SK-N-SH (cell line): Measurements from ENCODE around the gene OPHN1. TPM values are rescaled to one million over a fixed set of nuclear protein-coding genes. Genes with fewer than 3 reads are reported as not detected.

Experiments used
- CTCF ChIA-PET: fragments of 300-600, 350-600 bp; formaldehyde crosslinking; extraction: SDS; loops from one replicate; lab custom pipeline; 2021; lab: Yijun Ruan, JAX
- POLR2A ChIA-PET: fragments of 350-600 bp; sonication (Branson Sonifier 250); formaldehyde crosslinking; extraction: SDS; loops from one replicate; lab custom pipeline; 2020; ENCODE audit warnings: antibody characterized with exemption, inconsistent platforms; lab: Yijun Ruan, JAX
- DNase-seq: peaks from one replicate; pipeline ENCODE4 v3.0.0; 2012
- H2AFZ ChIP-seq: fragments of 200-600 bp; sonication (generic); 2 replicates; pipeline ENCODE4 v1.8.1; 2016; ENCODE audit warnings: antibody characterized with exemption, mild to moderate bottlenecking, low read depth
- H3F3A ChIP-seq: fragments of 200-600 bp; sonication (generic); replicated peaks from 2 replicates; pipeline ENCODE3; 2016; ENCODE audit warnings: antibody characterized with exemption, mild to moderate bottlenecking; ENCODE audit not compliant: insufficient read depth
- H3K27ac ChIP-seq, 2 experiments: fragments of 200-500 bp in 1 of 2; fragments of 200-600 bp in 1 of 2; sonication (Bioruptor generic) in 1 of 2; sonication (generic), shearing (Covaris generic) in 1 of 2; 2 replicates each; pipeline versions ENCODE4 v1.5.1 to v1.6.1; 2014 to 2016; ENCODE audit warnings: low read depth in 2 of 2, inconsistent platforms in 1 of 2, low read length in 1 of 2, mild to moderate bottlenecking in 1 of 2, mixed read lengths in 1 of 2
- H3K27me3 ChIP-seq: fragments of 200-600 bp; sonication (generic), shearing (Covaris generic); 2 replicates; pipeline ENCODE4 v1.6.1; 2016; ENCODE audit warnings: mixed run types; ENCODE audit not compliant: insufficient read depth
- H3K36me3 ChIP-seq, 2 experiments: fragments of 200-500 bp in 1 of 2; fragments of 200-600 bp in 1 of 2; sonication (Bioruptor generic) in 1 of 2; sonication (generic) in 1 of 2; replicated peaks in 1 of 2; 2 replicates each; pipeline versions ENCODE3 to v1.5.1; 2014 to 2016; ENCODE audit warnings: low read length in 1 of 2, mild to moderate bottlenecking in 1 of 2; ENCODE audit not compliant: insufficient read depth in 2 of 2, control insufficient read depth in 1 of 2
- H3K4me1 ChIP-seq, 2 experiments: fragments of 200-500 bp in 1 of 2; fragments of 200-600 bp in 1 of 2; sonication (Bioruptor generic) in 1 of 2; sonication (generic), shearing (Covaris generic) in 1 of 2; 2 replicates each; pipeline versions ENCODE4 v1.5.1 to v1.6.1; 2014 to 2016; ENCODE audit warnings: low read depth in 1 of 2, low read length in 1 of 2, mixed run types in 1 of 2; ENCODE audit not compliant: insufficient read depth in 2 of 2, control insufficient read depth in 1 of 2
- H3K4me2 ChIP-seq: fragments of 200-600 bp; sonication (generic), shearing (Covaris generic); 2 replicates; pipeline ENCODE4 v1.6.1; 2017; ENCODE audit warnings: mixed run types
- H3K4me3 ChIP-seq, 2 experiments: fragments of 200-500 bp in 1 of 2; fragments of 200-600 bp in 1 of 2; sonication (Bioruptor generic) in 1 of 2; sonication (generic), shearing (Covaris generic) in 1 of 2; 2 replicates each; pipeline versions ENCODE4 v1.5.1 to v1.8.1; 2014 to 2016; ENCODE audit warnings: low read depth in 2 of 2, inconsistent platforms in 1 of 2, low read length in 1 of 2, mild to moderate bottlenecking in 1 of 2, mixed read lengths in 1 of 2, moderate library complexity in 1 of 2
- H3K79me2 ChIP-seq: fragments of 200-600 bp; sonication (generic); 2 replicates; pipeline ENCODE4 v1.8.1; 2017; ENCODE audit warnings: mild to moderate bottlenecking; ENCODE audit not compliant: insufficient read depth
- H3K9ac ChIP-seq: fragments of 200-600 bp; sonication (generic); 2 replicates; pipeline ENCODE4 v1.6.1; 2017; ENCODE audit warnings: mixed run types
- H3K9me2 ChIP-seq: fragments of 200-600 bp; sonication (generic); 2 replicates; pipeline ENCODE4 v1.6.1; 2017; ENCODE audit warnings: mixed run types
- H3K9me3 ChIP-seq: fragments of 200-600 bp; sonication (generic); 2 replicates; pipeline ENCODE4 v1.6.1; 2017; ENCODE audit warnings: mixed run types, mild to moderate bottlenecking, moderate library complexity
- H4K20me1 ChIP-seq: fragments of 200-600 bp; sonication (generic); 2 replicates; pipeline ENCODE4 v1.6.1; 2017; ENCODE audit warnings: mild to moderate bottlenecking, mixed run types; ENCODE audit not compliant: insufficient read depth
- ELF1 ChIP-seq: IDR thresholded peaks from 2 replicates; pipeline ENCODE4 v1.4.0; 2012
- EP300 ChIP-seq, 2 experiments: IDR thresholded peaks; 2 replicates each; pipeline versions ENCODE4 v1.4.0 to v1.6.1; 2012; ENCODE audit warnings: borderline replicate concordance in 1 of 2, low read depth in 1 of 2, low read length in 1 of 2
- FOSL2 ChIP-seq: IDR thresholded peaks from 2 replicates; pipeline ENCODE4 v1.4.0; 2012; ENCODE audit warnings: low read depth, mild to moderate bottlenecking, moderate library complexity, borderline replicate concordance
- GABPA ChIP-seq: IDR thresholded peaks from 2 replicates; pipeline ENCODE4 v1.4.0; 2012; ENCODE audit warnings: low read depth, mild to moderate bottlenecking
- NFIC ChIP-seq: IDR thresholded peaks from 2 replicates; pipeline ENCODE4 v1.4.0; 2012; ENCODE audit warnings: borderline replicate concordance
- RAD21 ChIP-seq: IDR thresholded peaks from 2 replicates; pipeline ENCODE4 v1.6.1; 2012; ENCODE audit warnings: mild to moderate bottlenecking, low read length
- RFX5 ChIP-seq: IDR thresholded peaks from 2 replicates; pipeline ENCODE4 v1.6.1; 2012; ENCODE audit warnings: mild to moderate bottlenecking, improper control_type of control experiment, low read length
- SIN3A ChIP-seq: IDR thresholded peaks from 2 replicates; pipeline ENCODE4 v1.6.1; 2012; ENCODE audit warnings: low read depth, mild to moderate bottlenecking, low read length, moderate library complexity, borderline replicate concordance
- TCF12 ChIP-seq: IDR thresholded peaks from 2 replicates; pipeline ENCODE4 v1.4.0; 2012
- TEAD4 ChIP-seq: IDR thresholded peaks from 2 replicates; pipeline ENCODE4 v1.4.0; 2012; ENCODE audit warnings: mild to moderate bottlenecking, borderline replicate concordance; ENCODE audit not compliant: insufficient read depth
- YY1 ChIP-seq: IDR thresholded peaks from 2 replicates; pipeline ENCODE4 v1.4.0; 2012; ENCODE audit warnings: low read depth, mild to moderate bottlenecking
- WGBS: methylation state at CpG from one replicate; pipeline ENCODE4 v1.1.6; 2017; ENCODE audit warnings: low lambda C conversion rate; 5-methylcytosine and 5-hydroxymethylcytosine counted together
- polyA plus RNA-seq, 3 experiments: library from polyadenylated mRNA; depleted of rRNA; stranded (reverse); fragments of >200 nt; gene quantifications; 2 replicates each; pipeline ENCODE4 v1.2.3, GENCODE V29; 2012
- TF ChIP-seq, protein P1 (sequence below): IDR thresholded peaks from 2 replicates; pipeline ENCODE4; 2012
- TF ChIP-seq, protein P2 (sequence below): fragments of 150-350 bp; IDR thresholded peaks from 2 replicates; pipeline ENCODE4 v1.6.1; 2017; ENCODE audit warnings: antibody characterized with exemption, low read length, low read depth, borderline replicate concordance
- TF ChIP-seq, protein P3 (sequence below): IDR thresholded peaks from 2 replicates; pipeline ENCODE4 v1.4.0; 2012; ENCODE audit warnings: low read depth, borderline replicate concordance
- TF ChIP-seq, protein P4 (sequence below): fragments of 200-600 bp; sonication (generic); IDR thresholded peaks from 2 replicates; pipeline ENCODE4 v1.6.1; 2017; ENCODE audit warnings: antibody characterized with exemption, mild to moderate bottlenecking, moderate library complexity

Gene OPHN1
- polyA plus RNA-seq, 1 of the 3 experiments (the other 2 are of a cell fraction) = 1.7 TPM

DNA sequence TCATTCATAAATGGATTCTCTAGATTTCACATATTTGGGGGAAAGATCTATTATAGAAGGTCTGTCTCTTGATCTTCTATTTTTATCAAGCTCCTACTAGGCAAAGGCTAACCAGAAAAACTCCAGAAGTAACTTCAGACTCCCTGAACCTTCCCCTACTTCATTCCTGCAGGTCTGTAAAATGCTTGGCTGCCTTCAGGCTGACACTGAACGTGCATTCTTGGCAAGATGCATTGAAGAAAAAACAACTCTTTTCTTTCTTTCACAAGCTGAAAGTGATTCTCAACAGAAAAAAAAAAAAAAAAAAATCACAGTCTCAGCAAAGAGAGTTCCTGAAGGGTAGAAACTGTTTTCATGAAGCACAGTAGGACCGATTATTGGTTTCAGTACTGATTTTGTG is 12.7 kb downstream of the OPHN1 start:
- ChIA-PET CTCF (interaction anchor here (1.6 kb wide), 1 partner anchor 12 kb away, joined by 5 read pairs; the partner anchor contains the start of gene OPHN1), POLR2A (no interaction called here)
- Histone ChIP-seq H3K9me2 (no peaks in the 10 kb centered on the region), H3K4me3 (no peak overlapping the region), H3K9me3 (no peaks in the 10 kb centered on the region), H3K4me1 (peaks cover 0 to 4% of the 10 kb centered on the region in 2 experiments; a peak in 1 of 4 replicates), H3K27ac (no peak overlapping the region), H3K4me2 (no peak overlapping the region), H3K27me3 (no peaks in the 10 kb centered on the region; the same call in 1 of the 2 replicates), H3F3A (no peaks in the 10 kb centered on the region), H3K79me2 (no peaks in the 10 kb centered on the region), H3K36me3 (no peaks in the 10 kb centered on the region), H3K9ac (no peak overlapping the region), H4K20me1 (0 out of 2 replicates have a peak, but pooled peaks cover 3% of the 10 kb centered on the region), H2AFZ (no peak overlapping the region)
- WGBS = 45% methylated on average over 2 of the region's 2 CpGs
- TF ChIP-seq SIN3A (no peak), EP300 (IDR thresholded peaks at IDR 0.05; ENCODE audit: borderline replicate concordance in 1 of 2, low read depth in 1 of 2, low read length in 1 of 2) (no peak), RFX5 (no peak), YY1 (no peak), TCF12 (no peak), NFIC (no peak), RAD21 (no peak), GABPA (no peak), ELF1 (no peak), TEAD4 (no peak), FOSL2 (no peak)
- TF ChIP-seq, protein P1, sequence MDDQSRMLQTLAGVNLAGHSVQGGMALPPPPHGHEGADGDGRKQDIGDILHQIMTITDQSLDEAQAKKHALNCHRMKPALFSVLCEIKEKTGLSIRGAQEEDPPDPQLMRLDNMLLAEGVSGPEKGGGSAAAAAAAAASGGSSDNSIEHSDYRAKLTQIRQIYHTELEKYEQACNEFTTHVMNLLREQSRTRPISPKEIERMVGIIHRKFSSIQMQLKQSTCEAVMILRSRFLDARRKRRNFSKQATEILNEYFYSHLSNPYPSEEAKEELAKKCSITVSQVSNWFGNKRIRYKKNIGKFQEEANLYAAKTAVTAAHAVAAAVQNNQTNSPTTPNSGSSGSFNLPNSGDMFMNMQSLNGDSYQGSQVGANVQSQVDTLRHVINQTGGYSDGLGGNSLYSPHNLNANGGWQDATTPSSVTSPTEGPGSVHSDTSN = no peak
- TF ChIP-seq, protein P2, sequence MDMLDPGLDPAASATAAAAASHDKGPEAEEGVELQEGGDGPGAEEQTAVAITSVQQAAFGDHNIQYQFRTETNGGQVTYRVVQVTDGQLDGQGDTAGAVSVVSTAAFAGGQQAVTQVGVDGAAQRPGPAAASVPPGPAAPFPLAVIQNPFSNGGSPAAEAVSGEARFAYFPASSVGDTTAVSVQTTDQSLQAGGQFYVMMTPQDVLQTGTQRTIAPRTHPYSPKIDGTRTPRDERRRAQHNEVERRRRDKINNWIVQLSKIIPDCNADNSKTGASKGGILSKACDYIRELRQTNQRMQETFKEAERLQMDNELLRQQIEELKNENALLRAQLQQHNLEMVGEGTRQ = no peak
- TF ChIP-seq, protein P3, sequence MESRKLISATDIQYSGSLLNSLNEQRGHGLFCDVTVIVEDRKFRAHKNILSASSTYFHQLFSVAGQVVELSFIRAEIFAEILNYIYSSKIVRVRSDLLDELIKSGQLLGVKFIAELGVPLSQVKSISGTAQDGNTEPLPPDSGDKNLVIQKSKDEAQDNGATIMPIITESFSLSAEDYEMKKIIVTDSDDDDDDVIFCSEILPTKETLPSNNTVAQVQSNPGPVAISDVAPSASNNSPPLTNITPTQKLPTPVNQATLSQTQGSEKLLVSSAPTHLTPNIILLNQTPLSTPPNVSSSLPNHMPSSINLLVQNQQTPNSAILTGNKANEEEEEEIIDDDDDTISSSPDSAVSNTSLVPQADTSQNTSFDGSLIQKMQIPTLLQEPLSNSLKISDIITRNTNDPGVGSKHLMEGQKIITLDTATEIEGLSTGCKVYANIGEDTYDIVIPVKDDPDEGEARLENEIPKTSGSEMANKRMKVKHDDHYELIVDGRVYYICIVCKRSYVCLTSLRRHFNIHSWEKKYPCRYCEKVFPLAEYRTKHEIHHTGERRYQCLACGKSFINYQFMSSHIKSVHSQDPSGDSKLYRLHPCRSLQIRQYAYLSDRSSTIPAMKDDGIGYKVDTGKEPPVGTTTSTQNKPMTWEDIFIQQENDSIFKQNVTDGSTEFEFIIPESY = no peak
- TF ChIP-seq, protein P4, sequence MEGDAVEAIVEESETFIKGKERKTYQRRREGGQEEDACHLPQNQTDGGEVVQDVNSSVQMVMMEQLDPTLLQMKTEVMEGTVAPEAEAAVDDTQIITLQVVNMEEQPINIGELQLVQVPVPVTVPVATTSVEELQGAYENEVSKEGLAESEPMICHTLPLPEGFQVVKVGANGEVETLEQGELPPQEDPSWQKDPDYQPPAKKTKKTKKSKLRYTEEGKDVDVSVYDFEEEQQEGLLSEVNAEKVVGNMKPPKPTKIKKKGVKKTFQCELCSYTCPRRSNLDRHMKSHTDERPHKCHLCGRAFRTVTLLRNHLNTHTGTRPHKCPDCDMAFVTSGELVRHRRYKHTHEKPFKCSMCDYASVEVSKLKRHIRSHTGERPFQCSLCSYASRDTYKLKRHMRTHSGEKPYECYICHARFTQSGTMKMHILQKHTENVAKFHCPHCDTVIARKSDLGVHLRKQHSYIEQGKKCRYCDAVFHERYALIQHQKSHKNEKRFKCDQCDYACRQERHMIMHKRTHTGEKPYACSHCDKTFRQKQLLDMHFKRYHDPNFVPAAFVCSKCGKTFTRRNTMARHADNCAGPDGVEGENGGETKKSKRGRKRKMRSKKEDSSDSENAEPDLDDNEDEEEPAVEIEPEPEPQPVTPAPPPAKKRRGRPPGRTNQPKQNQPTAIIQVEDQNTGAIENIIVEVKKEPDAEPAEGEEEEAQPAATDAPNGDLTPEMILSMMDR = no peak
- no peak for DNase-seq
